Measurements from ENCODE around the gene PSMD10.

PSMD10 gene

GRCh38 chrX:108081110-108081509, 10.2 kb downstream of the PSMD10 start:
- TF ChIP-seq CTCF (IDR thresholded peaks at IDR 0.05; ENCODE audit: low read depth, low read length, missing control alignments), result no peak
- no peak for DNase-seq (ENCODE audit: low read depth)
- no peak overlapping the region for H3K4me3 ChIP-seq (ENCODE audit: low read depth, low read length)

- no peak overlapping the region for H3K4me3 ChIP-seq (ENCODE audit: low read depth, low read length)
- TF ChIP-seq CTCF (IDR thresholded peaks at IDR 0.05; ENCODE audit: low read depth, low read length, missing control alignments), result no peak
- no peak for DNase-seq (ENCODE audit: low read depth)
Measured at GRCh38 chrX:108072746-108073145, 18.6 kb downstream of the PSMD10 start.

- H3K4me3 ChIP-seq (ENCODE audit: low read depth, low read length), result no peak overlapping the region
- TF ChIP-seq CTCF (IDR thresholded peaks at IDR 0.05; ENCODE audit: low read depth, low read length, missing control alignments), result no peak
- no peak for DNase-seq (ENCODE audit: low read depth)
Measured at GRCh38 chrX:108071578-108071977, 19.8 kb downstream of the PSMD10 start.

GRCh38 chrX:108070891-108071290, 20.5 kb downstream of the PSMD10 start:
- H3K4me3 ChIP-seq (ENCODE audit: low read depth, low read length), result no peak overlapping the region
- DNase-seq (ENCODE audit: low read depth), result no peak
- no peak for TF ChIP-seq CTCF (IDR thresholded peaks at IDR 0.05; ENCODE audit: low read depth, low read length, missing control alignments)

- no peak for DNase-seq (ENCODE audit: low read depth)
- TF ChIP-seq CTCF (IDR thresholded peaks at IDR 0.05; ENCODE audit: low read depth, low read length, missing control alignments), result no peak
- H3K4me3 ChIP-seq (ENCODE audit: low read depth, low read length), result no peak overlapping the region
Measured at GRCh38 chrX:108068121-108068520, 23.2 kb downstream of the PSMD10 start.

- no peak for DNase-seq (ENCODE audit: low read depth)
- no peak overlapping the region for H3K4me3 ChIP-seq (ENCODE audit: low read depth, low read length)
- TF ChIP-seq CTCF (IDR thresholded peaks at IDR 0.05; ENCODE audit: low read depth, low read length, missing control alignments), result no peak
Measured at GRCh38 chrX:108064613-108065012, 26.7 kb downstream of the PSMD10 start.

- no peak for TF ChIP-seq CTCF (IDR thresholded peaks at IDR 0.05; ENCODE audit: low read depth, low read length, missing control alignments)
- no peak overlapping the region for H3K4me3 ChIP-seq (ENCODE audit: low read depth, low read length)
- DNase-seq (ENCODE audit: low read depth), result no peak
Measured at GRCh38 chrX:108064001-108064400, 27.3 kb downstream of the PSMD10 start.
